Measurements from ENCODE around the gene LRMDA.

LRMDA gene

GRCh38 chr10:76382381-76382851, 951.0 kb downstream of the LRMDA start:
- peak; percentile 4 for DNase-seq (ENCODE audit: low read depth, low spot score)

GRCh38 chr10:76388321-76389023, 957.0 kb downstream of the LRMDA start:
- DNase-seq (ENCODE audit: low read depth, low spot score): peak; percentile 8

GRCh38 chr10:76393875-76394706, 962.7 kb downstream of the LRMDA start:
- DNase-seq (ENCODE audit: low read depth, low spot score): no peak

- no peak for DNase-seq (ENCODE audit: low read depth, low spot score)
Observed at GRCh38 chr10:76394707-76395042, 963.3 kb downstream of the LRMDA start.

GRCh38 chr10:76395251-76395650, 963.8 kb downstream of the LRMDA start:
- no peak for DNase-seq (ENCODE audit: low read depth, low spot score)

- DNase-seq (ENCODE audit: low read depth, low spot score): no peak
Observed at GRCh38 chr10:76396134-76396533, 964.7 kb downstream of the LRMDA start.

GRCh38 chr10:76397181-76398042, 966.0 kb downstream of the LRMDA start:
- no peak for DNase-seq (ENCODE audit: low read depth, low spot score)

GRCh38 chr10:76398043-76398710, 966.8 kb downstream of the LRMDA start:
- no peak for DNase-seq (ENCODE audit: low read depth, low spot score)

GRCh38 chr10:76399226-76399625, 967.8 kb downstream of the LRMDA start:
- no peak for DNase-seq (ENCODE audit: low read depth, low spot score)

GRCh38 chr10:76401006-76401405, 969.6 kb downstream of the LRMDA start:
- DNase-seq (ENCODE audit: low read depth, low spot score): no peak

- DNase-seq (ENCODE audit: low read depth, low spot score): no peak
Observed at GRCh38 chr10:76403912-76404311, 972.5 kb downstream of the LRMDA start.

- DNase-seq (ENCODE audit: low read depth, low spot score): no peak
Observed at GRCh38 chr10:76404531-76404930, 973.1 kb downstream of the LRMDA start.

GRCh38 chr10:76405922-76406321, 974.5 kb downstream of the LRMDA start:
- DNase-seq (ENCODE audit: low read depth, low spot score): no peak

GRCh38 chr10:76408646-76409045, 977.2 kb downstream of the LRMDA start:
- DNase-seq (ENCODE audit: low read depth, low spot score): no peak

- no peak for DNase-seq (ENCODE audit: low read depth, low spot score)
Observed at GRCh38 chr10:76411729-76412435, 980.5 kb downstream of the LRMDA start.

- no peak for DNase-seq (ENCODE audit: low read depth, low spot score)
Observed at GRCh38 chr10:76415554-76415953, 984.1 kb downstream of the LRMDA start.

- DNase-seq (ENCODE audit: low read depth, low spot score): no peak
Observed at GRCh38 chr10:76416642-76417041, 985.2 kb downstream of the LRMDA start.

GRCh38 chr10:76420725-76421124, 989.3 kb downstream of the LRMDA start:
- DNase-seq (ENCODE audit: low read depth, low spot score): no peak

- no peak for DNase-seq (ENCODE audit: low read depth, low spot score)
Observed at GRCh38 chr10:76422769-76423168, 991.3 kb downstream of the LRMDA start.

GRCh38 chr10:76428551-76429367, 997.3 kb downstream of the LRMDA start:
- no peak for DNase-seq (ENCODE audit: low read depth, low spot score)
